Heart left ventricle (tissue), 13 donors: ENCODE results near the gene SLC7A7.

Experiments used
- CTCF ChIP-seq, 12 donors: fragments of 200-600 bp; sonication (generic) in 4 of 12; IDR thresholded peaks; one replicate each; pipeline versions ENCODE4 v1.5.0 to v1.8.0; 2018 to 2022; ENCODE audit warnings: antibody characterized with exemption in 12 of 12, mild to moderate bottlenecking in 5 of 12
- POLR2A ChIP-seq, 2 donors: fragments of 450-650 bp; IDR thresholded peaks; one replicate each; pipeline ENCODE4 v1.6.1; 2017; ENCODE audit warnings: antibody characterized with exemption in 2 of 2, mild to moderate bottlenecking in 2 of 2, moderate library complexity in 2 of 2
- donor health status: ischemic (EF 13 %, LVEDD 7.1; RV severe dilation, severe dysfunction).
- donor health status: DM: no; HTN: yes; CAD: no.
- donor health status: DM: no; HTN: no; CAD: no.
- donor health status: ischemic (EF 25% LVEDD 6.9; RV normal size, moderate dysfunction).
- donor health status: ischemic (EF 25% LVEDD 5.7; RV mildly dilated, moderate dysfunction).
- donor health status: ischemic (EF 35%, LVEDD 5.7; RV mildly dilated, moderate dysfunction).
- donor health status: nonischemic (EF 11% LVEDD 7.7; RV severe dilation, severe dysfunction).
- donor health status: DM: yes; HTN: yes; CAD: no.
- donor health status: PGD.
- donor health status: ischemic (EF 29% LVEDD 5.4; RV normal size, mild dysfunction).
- donor health status: nonischemic (EF 23%, LVEDD 6.1; RV moderate dilation, normal function).

DNA sequence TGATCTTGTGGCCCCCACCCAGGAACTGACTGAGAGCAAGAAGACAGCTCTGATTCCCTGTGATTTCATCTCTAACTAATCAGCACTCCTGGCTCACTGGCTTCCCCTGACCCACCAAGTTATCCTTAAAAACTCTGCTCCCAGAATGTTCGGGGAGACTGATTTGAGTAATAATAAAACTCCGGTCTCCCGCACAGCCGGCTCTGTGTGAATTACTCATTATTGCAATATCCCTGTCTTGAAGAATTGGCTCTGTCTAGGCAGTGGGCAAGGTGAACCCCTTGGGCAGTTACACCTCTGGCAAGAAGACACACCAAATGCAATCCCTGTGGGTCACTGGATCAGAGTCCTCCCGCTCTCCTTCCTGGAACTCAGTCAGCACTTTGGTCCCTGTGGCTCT lies 21.3 kb downstream of the SLC7A7 start:
- no peak for TF ChIP-seq CTCF (IDR thresholded peaks at IDR 0.05)
- TF ChIP-seq POLR2A (IDR thresholded peaks at IDR 0.05) = no peak
